BLaER1 (cell line): ENCODE results near the gene TNNI3.

Experiments
- H3K27ac ChIP-seq: shearing (Covaris generic); formaldehyde crosslinking; 2 replicates; pipeline ENCODE4 v1.8.1; 2022
- H3K27me3 ChIP-seq: shearing (Covaris generic); formaldehyde crosslinking; 2 replicates; pipeline ENCODE4 v1.8.1; 2022
- H3K36me3 ChIP-seq: shearing (Covaris generic); formaldehyde crosslinking; 2 replicates; pipeline ENCODE4 v1.8.1; 2022
- H3K4me1 ChIP-seq: shearing (Covaris generic); formaldehyde crosslinking; 2 replicates; pipeline ENCODE4 v1.8.1; 2022
- H3K4me2 ChIP-seq: shearing (Covaris generic); formaldehyde crosslinking; 2 replicates; pipeline ENCODE4 v1.8.1; 2022
- H3K4me3 ChIP-seq: shearing (Covaris generic); formaldehyde crosslinking; 2 replicates; pipeline ENCODE4 v1.8.1; 2022
- H3K9ac ChIP-seq: shearing (Covaris generic); formaldehyde crosslinking; 2 replicates; pipeline ENCODE4 v1.8.1; 2022
- H3K9me3 ChIP-seq: shearing (Covaris generic); formaldehyde crosslinking; 2 replicates; pipeline ENCODE4 v1.8.1; 2022
- H4K20me1 ChIP-seq: shearing (Covaris generic); formaldehyde crosslinking; 2 replicates; pipeline ENCODE4 v1.8.1; 2022
- Cebpa-rat ChIP-seq: shearing (Covaris generic); IDR thresholded peaks from 2 replicates; pipeline ENCODE4 v1.8.1; 2022

The TNNI3 gene

DNA sequence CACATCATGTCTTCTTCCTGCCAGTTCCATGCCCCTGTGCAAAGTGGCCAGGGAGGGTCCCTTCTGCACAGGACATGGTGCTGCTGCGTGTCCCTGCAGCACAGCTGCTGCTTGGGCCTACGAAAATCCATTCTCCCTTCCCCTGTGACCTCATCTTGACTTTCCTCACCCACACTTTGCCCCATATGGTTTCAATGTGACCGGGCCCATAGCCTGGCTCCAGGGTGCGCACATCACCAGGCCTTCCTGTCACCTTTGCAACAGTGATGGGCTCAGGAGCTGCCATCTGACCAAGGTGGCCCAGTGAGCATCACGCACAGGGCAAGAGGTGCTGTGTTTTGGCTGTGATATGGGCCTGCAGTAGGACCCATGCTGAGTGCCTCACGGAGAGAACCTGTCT, 50.9 kb downstream of the TNNI3 start:
- TF ChIP-seq Cebpa-rat: no peak
- no peak overlapping the region for H3K27ac ChIP-seq
- peaks cover 10% of the 10 kb centered on the region for H3K9me3 ChIP-seq
- no peaks in the 10 kb centered on the region for H3K27me3 ChIP-seq
- peaks cover 77% of the 10 kb centered on the region for H4K20me1 ChIP-seq
- no peak overlapping the region for H3K4me3 ChIP-seq
- peaks cover 90% of the 10 kb centered on the region for H3K36me3 ChIP-seq
- H3K9ac ChIP-seq: no peak overlapping the region
- H3K4me2 ChIP-seq: no peak overlapping the region
- H3K4me1 ChIP-seq: no peaks in the 10 kb centered on the region

DNA sequence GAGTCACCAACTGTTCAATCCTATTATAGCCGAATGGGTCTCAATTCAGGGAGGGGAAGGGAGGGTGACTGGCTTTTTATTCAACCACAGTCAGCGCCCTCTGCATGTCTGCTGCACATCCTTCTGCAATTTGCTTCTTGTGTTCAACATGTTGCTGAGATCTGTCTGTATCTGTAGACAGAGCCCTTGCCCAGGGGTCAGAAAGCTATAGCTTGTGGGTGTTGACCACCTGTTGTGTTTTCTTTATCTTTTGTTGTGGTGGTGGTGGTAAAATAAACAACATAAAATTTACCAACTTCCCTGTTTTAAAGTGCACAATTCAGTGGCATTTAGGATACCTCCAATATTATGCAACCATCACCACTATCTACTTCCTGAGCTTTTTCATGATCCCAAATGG, 52.3 kb downstream of the TNNI3 start:
- no peak for TF ChIP-seq Cebpa-rat
- Histone ChIP-seq H3K9ac (no peak overlapping the region), H3K4me2 (no peak overlapping the region), H3K4me1 (no peaks in the 10 kb centered on the region; the same call in 1 of the 2 replicates), H3K27ac (no peak overlapping the region), H4K20me1 (peaks cover 79% of the 10 kb centered on the region), H3K27me3 (no peaks in the 10 kb centered on the region), H3K4me3 (no peak overlapping the region), H3K9me3 (peaks cover 10% of the 10 kb centered on the region), H3K36me3 (peaks cover 93% of the 10 kb centered on the region)

DNA sequence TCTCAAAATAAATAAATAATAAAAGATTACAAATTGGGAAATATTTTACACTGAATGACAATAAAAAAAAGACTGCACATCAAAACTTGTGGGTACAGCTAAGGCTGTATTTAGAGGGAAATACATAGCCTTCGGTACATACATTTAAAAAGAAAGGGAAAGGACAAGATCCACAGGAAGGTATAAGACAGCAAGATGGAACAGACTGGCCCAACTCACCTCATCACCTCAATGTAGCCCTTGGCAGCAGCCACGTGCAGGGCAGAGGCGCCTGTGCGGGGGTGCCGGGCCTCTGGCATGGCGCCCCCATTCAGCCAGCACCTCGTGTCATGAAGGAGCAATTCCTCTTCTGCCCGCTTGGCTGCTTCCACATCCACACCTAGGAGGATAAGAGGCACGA, 54.3 kb downstream of the TNNI3 start:
- peaks cover 13% of the 10 kb centered on the region for H3K4me1 ChIP-seq
- no peak overlapping the region for H3K9ac ChIP-seq
- no peak for TF ChIP-seq Cebpa-rat
- H3K4me3 ChIP-seq: 0 out of 2 replicates have a peak overlapping the region, but pooled peaks have one; percentile 4
- H3K27me3 ChIP-seq: no peaks in the 10 kb centered on the region
- H3K9me3 ChIP-seq: peaks cover 10% of the 10 kb centered on the region
- H3K4me2 ChIP-seq: no peak overlapping the region
- peaks cover 79% of the 10 kb centered on the region for H4K20me1 ChIP-seq
- H3K27ac ChIP-seq: no peak overlapping the region
- peaks cover 93% of the 10 kb centered on the region for H3K36me3 ChIP-seq
